BLaER1 treated with 17β-estradiol and CSF1 and Interleukin-3, amounts not matched to agents 10 nM and 100 nM (cell line): ENCODE data around the gene USH1C.
A peak's percentile ranks its signal among the peaks of the same experiment; 100 is the strongest.

Source experiments
- H3K27ac ChIP-seq, 11 experiments: shearing (Covaris generic); formaldehyde crosslinking; 2 replicates each; pipeline ENCODE4 v1.8.1; 2022
- H3K27me3 ChIP-seq, 11 experiments: shearing (Covaris generic); formaldehyde crosslinking; 2 replicates each; pipeline ENCODE4 v1.8.1; 2022
- H3K36me3 ChIP-seq, 11 experiments: shearing (Covaris generic); formaldehyde crosslinking; 2 replicates each; pipeline ENCODE4 v1.8.1; 2022
- H3K4me1 ChIP-seq, 10 experiments: shearing (Covaris generic); formaldehyde crosslinking; 2 replicates each; pipeline ENCODE4 v1.8.1; 2022
- H3K4me2 ChIP-seq, 11 experiments: shearing (Covaris generic); formaldehyde crosslinking; 2 replicates each; pipeline ENCODE4 v1.8.1; 2022
- H3K4me3 ChIP-seq, 10 experiments: shearing (Covaris generic); formaldehyde crosslinking; 2 replicates each; pipeline ENCODE4 v1.8.1; 2022
- H3K9ac ChIP-seq, 11 experiments: shearing (Covaris generic); formaldehyde crosslinking; 2 replicates each; pipeline ENCODE4 v1.8.1; 2022
- H3K9me3 ChIP-seq, 11 experiments: shearing (Covaris generic); formaldehyde crosslinking; replicated peaks in 1 of 11; 2 replicates each; pipeline ENCODE4 v1.8.1; 2022
- H4K20me1 ChIP-seq, 11 experiments: shearing (Covaris generic); formaldehyde crosslinking; 2 replicates each; pipeline ENCODE4 v1.8.1; 2022
- Cebpa-rat ChIP-seq, 11 experiments: shearing (Covaris generic); IDR thresholded peaks; 2 replicates each; pipeline ENCODE4 v1.8.1; 2022

USH1C gene

DNA sequence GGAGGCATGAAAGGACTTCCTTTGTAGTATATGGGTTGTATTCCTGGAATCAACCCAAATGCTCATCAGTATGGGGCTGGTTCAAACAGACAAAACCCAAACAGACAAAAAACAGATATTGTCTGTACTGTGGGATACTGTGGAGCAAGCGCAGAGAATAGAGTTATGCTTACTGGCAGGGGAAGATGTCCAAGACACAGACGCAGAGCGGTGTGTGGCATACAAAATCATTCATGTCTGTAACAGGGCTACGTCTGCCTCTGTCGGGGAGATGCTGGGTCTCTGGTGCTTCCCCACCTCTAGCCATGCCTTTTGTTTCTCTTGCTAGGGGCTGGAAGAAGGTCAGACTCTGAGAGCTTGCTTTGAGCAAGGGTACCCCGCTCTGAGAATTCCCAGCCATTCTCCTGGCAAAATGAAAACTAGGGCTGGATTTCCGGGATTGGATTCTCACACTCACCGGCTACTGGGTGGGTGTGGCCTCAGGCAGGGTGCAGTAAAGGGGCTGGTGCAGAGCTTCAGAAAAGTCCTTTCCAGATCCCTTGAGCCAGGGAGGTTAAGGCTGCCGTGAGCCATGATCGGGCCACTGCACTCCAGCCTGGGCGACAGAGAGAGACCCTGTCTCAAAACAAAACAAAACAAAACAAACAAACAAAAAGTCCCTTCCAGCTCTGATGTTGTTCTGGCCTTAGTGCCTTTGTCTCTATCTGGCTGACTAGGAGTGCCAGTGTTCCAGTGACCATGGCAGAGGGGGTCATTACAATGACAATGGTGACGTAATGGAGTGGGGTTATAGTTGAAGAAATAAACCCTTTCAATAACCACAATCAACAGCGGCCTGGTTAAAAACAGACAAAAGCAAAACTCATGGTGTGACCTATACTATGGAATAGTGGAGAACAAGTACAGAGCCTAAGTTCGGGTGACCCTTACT is 64.7 kb downstream of the USH1C start:
- no peak for TF ChIP-seq Cebpa-rat (IDR thresholded peaks at IDR 0.05)
- H3K36me3 ChIP-seq = no peaks in the 10 kb centered on the region
- H3K4me3 ChIP-seq = no peak overlapping the region
- no peak overlapping the region for H3K9ac ChIP-seq
- no peak overlapping the region for H3K27ac ChIP-seq
- H4K20me1 ChIP-seq = peaks cover 0 to 13% (median 0%) of the 10 kb centered on the region in 11 experiments; a peak in 3 of 22 replicates
- no peak overlapping the region for H3K4me2 ChIP-seq
- H3K27me3 ChIP-seq = peaks cover 46 to 54% (median 50%) of the 10 kb centered on the region in 11 experiments
- H3K4me1 ChIP-seq = peaks cover 0 to 11% (median 6%) of the 10 kb centered on the region in 10 experiments; a peak in 9 of 20 replicates
- peaks cover 0 to 12% (median 0%) of the 10 kb centered on the region in 11 experiments; a peak in 3 of 22 replicates for H3K9me3 ChIP-seq

GRCh38 chr11:17478070-17478469 is 66.1 kb downstream of the USH1C start:
- TF ChIP-seq Cebpa-rat (IDR thresholded peaks at IDR 0.05) = no peak
- no peak overlapping the region for H3K27ac ChIP-seq
- H3K27me3 ChIP-seq = peaks cover 61 to 68% (median 65%) of the 10 kb centered on the region in 11 experiments
- no peak overlapping the region for H3K9ac ChIP-seq
- H3K4me3 ChIP-seq = no peak overlapping the region
- H4K20me1 ChIP-seq = peaks cover 0 to 17% (median 0%) of the 10 kb centered on the region in 11 experiments; a peak in 3 of 22 replicates
- H3K9me3 ChIP-seq = peaks cover 0 to under 1% (median 0%) of the 10 kb centered on the region in 11 experiments; a peak in 1 of 22 replicates
- peaks cover 0 to 11% (median 6%) of the 10 kb centered on the region in 10 experiments; a peak in 9 of 20 replicates for H3K4me1 ChIP-seq
- no peaks in the 10 kb centered on the region for H3K36me3 ChIP-seq
- H3K4me2 ChIP-seq = no peak overlapping the region

DNA sequence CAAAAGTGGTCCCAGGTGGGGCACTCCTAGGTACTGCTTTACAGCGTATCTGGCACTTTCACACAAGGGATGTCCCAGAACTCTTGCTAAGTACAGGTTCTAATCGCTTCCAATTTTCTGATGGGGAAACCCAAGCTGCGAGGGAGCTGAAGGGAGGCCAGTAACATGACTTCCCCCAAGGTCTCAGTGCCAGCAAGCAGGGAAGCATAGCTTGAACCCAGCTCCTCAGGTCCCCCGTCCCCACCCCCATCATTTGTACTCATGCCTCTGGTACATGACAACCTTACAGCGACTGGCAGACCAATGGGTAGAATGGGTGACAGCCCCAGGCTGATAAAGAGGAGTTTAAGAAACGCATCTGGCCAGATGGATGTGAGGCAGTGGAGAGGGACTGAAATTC is 66.9 kb downstream of the USH1C start:
- Histone ChIP-seq H3K4me2 (no peak overlapping the region), H3K9ac (no peak overlapping the region), H3K27ac (no peak overlapping the region), H3K36me3 (no peaks in the 10 kb centered on the region), H3K9me3 (no peaks in the 10 kb centered on the region), H3K4me1 (peaks cover 0 to 11% (median 6%) of the 10 kb centered on the region in 10 experiments; a peak in 9 of 20 replicates), H3K27me3 (peaks cover 62 to 75% (median 72%) of the 10 kb centered on the region in 11 experiments), H4K20me1 (peaks cover 0 to 17% (median 0%) of the 10 kb centered on the region in 11 experiments; a peak in 3 of 22 replicates), H3K4me3 (no peak overlapping the region)
- TF ChIP-seq Cebpa-rat (IDR thresholded peaks at IDR 0.05) = no peak

- Histone ChIP-seq H3K9ac (no peak overlapping the region), H4K20me1 (peaks cover 0 to 17% (median 0%) of the 10 kb centered on the region in 11 experiments; a peak in 3 of 22 replicates), H3K4me2 (no peak overlapping the region), H3K9me3 (no peaks in the 10 kb centered on the region), H3K27ac (no peak overlapping the region), H3K36me3 (no peaks in the 10 kb centered on the region), H3K27me3 (peaks cover 62 to 76% (median 72%) of the 10 kb centered on the region in 11 experiments), H3K4me3 (no peak overlapping the region), H3K4me1 (peaks cover 0 to 9% (median 6%) of the 10 kb centered on the region in 10 experiments; a peak in 9 of 20 replicates)
- TF ChIP-seq Cebpa-rat (IDR thresholded peaks at IDR 0.05) = no peak
These were observed 67.2 kb downstream of the USH1C start for GRCh38 chr11:17477084-17477333.

GRCh38 chr11:17476317-17477083 is 67.7 kb downstream of the USH1C start, which contains the start of gene ABCC8:
Gene ABCC8 (minus strand): TSS chr11:17476845. CDS start chr11:17476776, 69 bp downstream.
- Histone ChIP-seq H3K36me3 (no peaks in the 10 kb centered on the region), H3K27ac (no peak within 1 kb of the TSS), H3K9me3 (no peaks in the 10 kb centered on the region), H3K4me2 (peak within 1 kb of the TSS; percentile 44 to 73 (median 57)), H3K9ac (no peak within 1 kb of the TSS), H4K20me1 (peaks cover 0 to 17% (median 0%) of the 10 kb centered on the region in 11 experiments; a peak in 3 of 22 replicates), H3K4me1 (peaks cover 0 to 8% (median 6%) of the 10 kb centered on the region in 10 experiments; a peak in 7 of 20 replicates), H3K27me3 (peaks cover 62 to 76% (median 72%) of the 10 kb centered on the region in 11 experiments), H3K4me3 (peak within 1 kb of the TSS; percentile 12 to 57 (median 38); a peak in 14 of 20 replicates)
- no peak for TF ChIP-seq Cebpa-rat (IDR thresholded peaks at IDR 0.05)

GRCh38 chr11:17475666-17476316 is 68.4 kb downstream of the USH1C start:
- Histone ChIP-seq H3K4me2 (peak overlapping the region; percentile 44 to 73 (median 57); a peak in 21 of 22 replicates), H3K9ac (no peak overlapping the region)

DNA sequence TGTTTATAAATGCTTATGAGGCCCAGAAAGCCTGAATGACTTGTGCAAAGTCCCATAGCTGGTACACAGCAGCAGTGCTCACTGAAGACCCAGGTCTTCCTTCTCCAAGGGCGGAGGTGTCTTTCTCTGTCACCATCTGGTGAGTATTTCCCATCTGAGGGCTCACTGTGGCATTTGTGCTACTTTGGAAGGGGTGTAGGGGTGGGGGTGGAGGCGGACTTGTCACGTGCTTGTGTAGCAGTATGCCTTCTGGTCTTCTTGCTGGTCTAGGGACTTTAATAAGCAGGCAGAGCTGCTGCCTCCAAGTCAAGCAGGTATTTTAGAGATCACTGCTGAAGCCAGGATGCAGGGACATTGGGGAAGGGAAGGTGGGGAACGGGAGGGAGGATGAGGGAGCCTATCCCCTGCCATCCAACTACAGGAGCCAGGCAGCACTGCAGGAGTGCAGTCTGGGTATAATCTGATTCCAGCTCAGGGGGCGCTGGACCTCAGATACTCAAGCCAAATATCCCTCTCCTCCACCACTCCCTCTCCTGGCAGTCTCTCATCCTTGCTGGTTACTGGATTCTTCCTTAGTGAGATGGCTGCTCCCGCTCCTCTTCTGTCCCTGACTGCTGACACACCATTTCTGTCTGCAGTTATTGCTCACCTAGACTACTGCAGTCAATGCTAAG is 71.0 kb downstream of the USH1C start:
- no peak for TF ChIP-seq Cebpa-rat (IDR thresholded peaks at IDR 0.05)
- H3K4me3 ChIP-seq = no peak overlapping the region
- H3K4me1 ChIP-seq = peaks cover 0 to 8% (median 6%) of the 10 kb centered on the region in 10 experiments; a peak in 9 of 20 replicates
- peaks cover 0 to 17% (median 0%) of the 10 kb centered on the region in 11 experiments; a peak in 3 of 22 replicates for H4K20me1 ChIP-seq
- H3K27ac ChIP-seq = no peak overlapping the region
- H3K36me3 ChIP-seq = no peaks in the 10 kb centered on the region
- no peaks in the 10 kb centered on the region for H3K9me3 ChIP-seq
- H3K4me2 ChIP-seq = no peak overlapping the region
- H3K9ac ChIP-seq = no peak overlapping the region
- H3K27me3 ChIP-seq = peaks cover 51 to 60% (median 59%) of the 10 kb centered on the region in 11 experiments

More at GRCh38 chr11:17475666-17476316, 68.4 kb downstream of the USH1C start:
- no peak for TF ChIP-seq Cebpa-rat (IDR thresholded peaks at IDR 0.05)
- no peaks in the 10 kb centered on the region for H3K36me3 ChIP-seq
- H3K4me1 ChIP-seq = peaks cover 0 to 8% (median 6%) of the 10 kb centered on the region in 10 experiments; a peak in 7 of 20 replicates
- H3K4me3 ChIP-seq = peak overlapping the region in 9 of 10 experiments; percentile 12 to 57 (median 38); a peak in 9 of 20 replicates
- H3K9me3 ChIP-seq = no peaks in the 10 kb centered on the region
- H4K20me1 ChIP-seq = peaks cover 0 to 17% (median 0%) of the 10 kb centered on the region in 11 experiments; a peak in 3 of 22 replicates
- peaks cover 62 to 76% (median 72%) of the 10 kb centered on the region in 11 experiments for H3K27me3 ChIP-seq
- H3K27ac ChIP-seq = no peak overlapping the region

DNA sequence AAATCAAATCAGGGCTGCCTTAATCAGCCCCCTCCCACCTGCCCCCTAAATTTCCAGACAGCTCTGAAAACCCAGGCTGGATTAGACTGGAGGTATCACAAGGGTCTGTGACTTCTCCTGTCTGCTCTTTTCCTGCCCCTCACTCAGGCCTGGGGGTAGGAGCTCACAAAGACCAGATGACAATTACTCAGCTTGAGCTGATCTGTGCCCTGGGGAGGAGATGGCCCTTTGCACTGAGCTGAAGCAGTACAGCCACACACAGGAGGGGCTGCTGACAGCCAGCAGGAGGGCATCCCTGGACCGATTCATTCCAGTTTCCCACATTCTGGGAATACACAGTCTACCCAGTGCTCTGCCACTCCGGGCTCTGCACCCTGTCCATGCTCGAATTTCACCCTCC is 71.7 kb downstream of the USH1C start:
- no peak overlapping the region for H3K27ac ChIP-seq
- no peak overlapping the region for H3K4me3 ChIP-seq
- peaks cover 44 to 53% (median 52%) of the 10 kb centered on the region in 11 experiments for H3K27me3 ChIP-seq
- H3K9me3 ChIP-seq = no peaks in the 10 kb centered on the region
- peaks cover 0 to 17% (median 0%) of the 10 kb centered on the region in 11 experiments; a peak in 3 of 22 replicates for H4K20me1 ChIP-seq
- peaks cover 0 to 8% (median 6%) of the 10 kb centered on the region in 10 experiments; a peak in 9 of 20 replicates for H3K4me1 ChIP-seq
- H3K4me2 ChIP-seq = no peak overlapping the region
- H3K36me3 ChIP-seq = no peaks in the 10 kb centered on the region
- H3K9ac ChIP-seq = no peak overlapping the region
- TF ChIP-seq Cebpa-rat (IDR thresholded peaks at IDR 0.05) = no peak
